Gastrocnemius medialis (tissue), 4 donors: ENCODE data around the gene CALHM3.

Experiments used
- POLR2A ChIP-seq, 2 donors: fragments of 450-650 bp; IDR thresholded peaks; one replicate each; pipeline ENCODE4 v1.6.1; 2017; ENCODE audit warnings: antibody characterized with exemption in 2 of 2, mild to moderate bottlenecking in 2 of 2, moderate library complexity in 2 of 2
- TF ChIP-seq, protein P1 (sequence below), 5 experiments: fragments of 450-650 bp in 3 of 5; fragments of 200-600 bp in 2 of 5; sonication (generic) in 2 of 5; IDR thresholded peaks in 4 of 5; conservative IDR thresholded peaks in 1 of 5; 1 replicate in 4 of 5; 2 replicates in 1 of 5; pipeline ENCODE4 v1.5.1; 2016 to 2019; ENCODE audit warnings: antibody characterized with exemption in 5 of 5, mild to moderate bottlenecking in 3 of 5, moderate library complexity in 3 of 5

DNA sequence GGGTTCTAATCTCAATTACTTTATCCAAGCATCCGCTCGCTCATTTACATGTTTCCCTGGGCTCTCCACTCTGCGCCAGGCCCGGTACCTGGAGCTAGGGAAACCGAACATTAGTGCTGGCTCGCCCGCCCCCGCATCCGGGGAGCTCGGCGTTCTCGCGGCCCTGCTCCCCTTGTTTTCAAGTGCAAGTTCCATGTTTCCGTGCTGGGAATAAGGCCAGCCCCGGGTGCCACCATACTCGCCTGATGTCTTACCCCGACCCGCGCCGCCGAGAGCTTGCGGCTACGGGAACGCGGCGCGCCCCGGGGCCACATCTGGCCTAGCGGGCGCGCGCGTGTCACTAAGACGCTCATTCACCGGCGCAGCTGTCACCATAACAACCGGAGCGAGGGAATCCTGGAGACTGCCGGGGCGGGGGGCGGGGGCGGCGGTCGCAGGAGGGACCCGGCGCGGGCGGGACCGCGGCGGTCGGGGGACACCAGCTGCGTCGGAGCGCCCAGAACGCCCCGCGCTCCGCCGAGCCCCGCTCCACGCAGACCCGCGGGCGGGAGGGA, 14.4 kb upstream of the CALHM3 start, which contains the start of gene NEURL1:
- TF ChIP-seq, protein P1, sequence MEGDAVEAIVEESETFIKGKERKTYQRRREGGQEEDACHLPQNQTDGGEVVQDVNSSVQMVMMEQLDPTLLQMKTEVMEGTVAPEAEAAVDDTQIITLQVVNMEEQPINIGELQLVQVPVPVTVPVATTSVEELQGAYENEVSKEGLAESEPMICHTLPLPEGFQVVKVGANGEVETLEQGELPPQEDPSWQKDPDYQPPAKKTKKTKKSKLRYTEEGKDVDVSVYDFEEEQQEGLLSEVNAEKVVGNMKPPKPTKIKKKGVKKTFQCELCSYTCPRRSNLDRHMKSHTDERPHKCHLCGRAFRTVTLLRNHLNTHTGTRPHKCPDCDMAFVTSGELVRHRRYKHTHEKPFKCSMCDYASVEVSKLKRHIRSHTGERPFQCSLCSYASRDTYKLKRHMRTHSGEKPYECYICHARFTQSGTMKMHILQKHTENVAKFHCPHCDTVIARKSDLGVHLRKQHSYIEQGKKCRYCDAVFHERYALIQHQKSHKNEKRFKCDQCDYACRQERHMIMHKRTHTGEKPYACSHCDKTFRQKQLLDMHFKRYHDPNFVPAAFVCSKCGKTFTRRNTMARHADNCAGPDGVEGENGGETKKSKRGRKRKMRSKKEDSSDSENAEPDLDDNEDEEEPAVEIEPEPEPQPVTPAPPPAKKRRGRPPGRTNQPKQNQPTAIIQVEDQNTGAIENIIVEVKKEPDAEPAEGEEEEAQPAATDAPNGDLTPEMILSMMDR (IDR thresholded peaks at IDR 0.05 in 4 of 5, conservative IDR thresholded peaks at IDR 0.05 in 1 of 5), result no peak
- TF ChIP-seq POLR2A (IDR thresholded peaks at IDR 0.05), result no peak
